Sigmoid colon (tissue), 7 donors: ENCODE measurements around the gene THEM5. TPM values are rescaled to one million over a fixed set of nuclear protein-coding genes. Genes with fewer than 3 reads are reported as not detected.

Source experiments
- DNase-seq: peaks from one replicate; pipeline ENCODE4 v3.0.0-alpha.2; 2019
- H3K27ac ChIP-seq, 4 donors: fragments of 200-600 bp; sonication (generic); one replicate each; pipeline ENCODE4 v1.5.1; 2016 to 2019; ENCODE audit warnings: mild to moderate bottlenecking in 1 of 4
- H3K27me3 ChIP-seq, 3 donors: fragments of 200-600 bp; sonication (generic); one replicate each; pipeline ENCODE4 v1.5.1; 2019; ENCODE audit warnings: mild to moderate bottlenecking in 1 of 3
- H3K36me3 ChIP-seq, 4 donors: fragments of 200-600 bp; sonication (generic); one replicate each; pipeline ENCODE4 v1.5.1; 2016 to 2019
- H3K4me1 ChIP-seq, 4 donors: fragments of 200-600 bp; sonication (generic); one replicate each; pipeline ENCODE4 v1.5.1; 2017 to 2019
- H3K4me3 ChIP-seq, 4 donors: fragments of 200-600 bp; sonication (generic); one replicate each; pipeline ENCODE4 v1.5.1; 2017 to 2019; ENCODE audit warnings: mild to moderate bottlenecking in 2 of 4, moderate library complexity in 1 of 4
- H3K9me3 ChIP-seq, 4 donors: fragments of 200-600 bp in 3 of 4; sonication (generic) in 3 of 4; one replicate each; pipeline versions ENCODE4 v1.5.1 to v1.6.1; 2013 to 2019
- EP300 ChIP-seq, 4 donors: sonication (generic); formaldehyde crosslinking; IDR thresholded peaks; one replicate each; pipeline ENCODE4 v1.6.1; 2017; ENCODE audit warnings: antibody characterized with exemption in 4 of 4
- POLR2A ChIP-seq, 2 donors: fragments of 450-650 bp; IDR thresholded peaks; one replicate each; pipeline ENCODE4 v1.6.1; 2016; ENCODE audit warnings: antibody characterized with exemption in 2 of 2, mild to moderate bottlenecking in 2 of 2, moderate library complexity in 2 of 2
- POLR2AphosphoS5 ChIP-seq, 4 donors: sonication (generic); formaldehyde crosslinking; IDR thresholded peaks; one replicate each; pipeline ENCODE4 v1.6.1; 2017; ENCODE audit warnings: antibody characterized with exemption in 4 of 4
- WGBS, 2 donors: extraction: QIAGEN DNeasy Blood & Tissue Kit; methylation state at CpG; one replicate each; pipeline ENCODE4 v1.1.7; 2013; 5-methylcytosine and 5-hydroxymethylcytosine counted together
- intact Hi-C: fragments of 100-400 bp; cut with DNase I; formaldehyde crosslinking; loops from one replicate; pipeline ENCODE4 v1.15.1; 2023
- polyA plus RNA-seq, 3 donors: library from polyadenylated mRNA; stranded (reverse); fragments of 200-250 nt; gene quantifications; one replicate each; pipeline ENCODE4 v1.2.3, GENCODE V29; 2013
- total RNA-seq, 4 donors: library from RNA; depleted of rRNA; stranded (reverse); fragments of >200 nt; gene quantifications; one replicate each; pipeline ENCODE4 v1.1.0, GENCODE V29; 2016
- TF ChIP-seq, protein P1 (sequence below), 4 experiments: fragments of 450-650 bp in 3 of 4; fragments of 200-600 bp in 1 of 4; IDR thresholded peaks; one replicate each; pipeline ENCODE4 v1.5.1; 2016 to 2019; ENCODE audit warnings: antibody characterized with exemption in 4 of 4, mild to moderate bottlenecking in 3 of 4, moderate library complexity in 2 of 4
- donor health status: healthy with polysubstance abuse.
- donor health status: Bipolar disorder and iron deficiency.
- donor health status: healthy.

The THEM5 gene
- total and polyA plus RNA-seq, 7 donors: not detected

DNA sequence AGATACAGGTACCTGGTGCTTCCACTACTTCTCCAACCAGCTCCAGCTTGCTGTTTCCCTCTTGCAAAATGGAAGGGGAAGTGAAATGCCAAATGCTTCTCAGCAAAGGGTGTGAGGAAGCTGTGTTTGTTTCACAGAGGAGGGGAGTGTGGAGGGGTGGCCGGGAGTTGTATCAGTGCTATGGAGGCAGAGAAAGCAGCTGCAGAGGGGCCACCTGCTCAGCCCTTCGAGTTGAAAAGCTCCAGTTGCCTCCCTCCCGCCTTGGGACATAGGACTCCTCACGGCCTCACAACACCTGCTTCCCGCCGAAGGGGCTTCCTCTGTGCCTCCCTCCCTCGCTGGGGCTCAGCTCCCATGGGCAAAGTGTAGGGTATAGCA, 36.2 kb downstream of the THEM5 start:
- TF ChIP-seq POLR2AphosphoS5 (IDR thresholded peaks at IDR 0.05): no peak
- no peak for TF ChIP-seq POLR2A (IDR thresholded peaks at IDR 0.05)
- TF ChIP-seq EP300 (IDR thresholded peaks at IDR 0.05): no peak
- TF ChIP-seq, protein P1, sequence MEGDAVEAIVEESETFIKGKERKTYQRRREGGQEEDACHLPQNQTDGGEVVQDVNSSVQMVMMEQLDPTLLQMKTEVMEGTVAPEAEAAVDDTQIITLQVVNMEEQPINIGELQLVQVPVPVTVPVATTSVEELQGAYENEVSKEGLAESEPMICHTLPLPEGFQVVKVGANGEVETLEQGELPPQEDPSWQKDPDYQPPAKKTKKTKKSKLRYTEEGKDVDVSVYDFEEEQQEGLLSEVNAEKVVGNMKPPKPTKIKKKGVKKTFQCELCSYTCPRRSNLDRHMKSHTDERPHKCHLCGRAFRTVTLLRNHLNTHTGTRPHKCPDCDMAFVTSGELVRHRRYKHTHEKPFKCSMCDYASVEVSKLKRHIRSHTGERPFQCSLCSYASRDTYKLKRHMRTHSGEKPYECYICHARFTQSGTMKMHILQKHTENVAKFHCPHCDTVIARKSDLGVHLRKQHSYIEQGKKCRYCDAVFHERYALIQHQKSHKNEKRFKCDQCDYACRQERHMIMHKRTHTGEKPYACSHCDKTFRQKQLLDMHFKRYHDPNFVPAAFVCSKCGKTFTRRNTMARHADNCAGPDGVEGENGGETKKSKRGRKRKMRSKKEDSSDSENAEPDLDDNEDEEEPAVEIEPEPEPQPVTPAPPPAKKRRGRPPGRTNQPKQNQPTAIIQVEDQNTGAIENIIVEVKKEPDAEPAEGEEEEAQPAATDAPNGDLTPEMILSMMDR (IDR thresholded peaks at IDR 0.05): no peak
- Histone ChIP-seq H3K4me1 (no peaks in the 10 kb centered on the region), H3K9me3 (no peaks in the 10 kb centered on the region), H3K36me3 (no peaks in the 10 kb centered on the region), H3K27ac (no peak overlapping the region), H3K4me3 (no peak overlapping the region), H3K27me3 (no peaks in the 10 kb centered on the region)
- intact Hi-C loops: no loop called here
- DNase-seq: no peak
- 65 to 78% methylated on average over 7 of the region's 7 CpGs for WGBS, 2 donors

DNA sequence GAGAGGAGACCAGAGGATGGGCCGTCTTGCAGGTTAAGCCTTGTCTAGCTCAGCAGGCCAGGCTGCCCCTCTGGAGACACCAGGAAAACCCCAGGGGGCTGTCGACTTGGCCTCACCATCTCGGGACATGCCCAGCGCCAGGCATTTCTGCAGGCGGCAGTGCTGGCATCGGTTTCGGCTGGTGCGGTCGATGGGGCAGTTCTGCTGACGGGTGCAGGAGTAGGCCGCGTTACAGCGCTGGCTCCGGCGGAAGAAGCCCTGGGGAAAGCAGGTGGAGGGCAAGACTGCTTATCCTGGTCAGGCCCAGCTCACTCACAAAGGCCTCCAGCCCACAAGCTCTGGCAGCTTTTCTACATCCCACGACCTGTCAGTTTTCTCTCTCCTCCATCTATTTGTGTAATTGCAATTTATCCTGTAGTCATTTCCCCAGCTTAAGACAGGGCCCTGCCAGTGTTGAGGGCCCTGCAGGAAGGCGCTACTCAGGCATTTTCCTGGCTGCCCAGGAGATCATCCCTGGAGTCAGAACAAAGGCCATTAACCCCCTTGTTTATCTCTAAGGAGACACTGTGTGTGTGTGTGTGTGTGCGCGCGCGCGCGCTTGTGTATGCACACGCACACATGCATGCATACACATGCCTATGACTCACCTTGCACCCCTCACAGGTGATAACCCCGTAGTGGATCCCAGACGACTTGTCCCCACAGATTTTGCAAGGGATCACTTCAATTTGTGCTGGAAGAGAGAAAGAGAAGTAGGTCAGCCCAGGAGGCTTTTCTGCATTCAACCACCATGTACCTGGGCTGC, 36.8 kb downstream of the THEM5 start:
- Histone ChIP-seq H3K27ac (no peak overlapping the region), H3K4me1 (no peaks in the 10 kb centered on the region), H3K4me3 (no peak overlapping the region), H3K27me3 (no peaks in the 10 kb centered on the region), H3K9me3 (no peaks in the 10 kb centered on the region), H3K36me3 (no peaks in the 10 kb centered on the region)
- no peak for DNase-seq
- no peak for TF ChIP-seq EP300 (IDR thresholded peaks at IDR 0.05)
- TF ChIP-seq, protein P1 (IDR thresholded peaks at IDR 0.05): no peak
- no peak for TF ChIP-seq POLR2AphosphoS5 (IDR thresholded peaks at IDR 0.05)
- no peak for TF ChIP-seq POLR2A (IDR thresholded peaks at IDR 0.05)
- WGBS, 2 donors: 82 to 85% methylated on average over 26 of the region's 26 CpGs
- intact Hi-C loops: no loop called here

DNA sequence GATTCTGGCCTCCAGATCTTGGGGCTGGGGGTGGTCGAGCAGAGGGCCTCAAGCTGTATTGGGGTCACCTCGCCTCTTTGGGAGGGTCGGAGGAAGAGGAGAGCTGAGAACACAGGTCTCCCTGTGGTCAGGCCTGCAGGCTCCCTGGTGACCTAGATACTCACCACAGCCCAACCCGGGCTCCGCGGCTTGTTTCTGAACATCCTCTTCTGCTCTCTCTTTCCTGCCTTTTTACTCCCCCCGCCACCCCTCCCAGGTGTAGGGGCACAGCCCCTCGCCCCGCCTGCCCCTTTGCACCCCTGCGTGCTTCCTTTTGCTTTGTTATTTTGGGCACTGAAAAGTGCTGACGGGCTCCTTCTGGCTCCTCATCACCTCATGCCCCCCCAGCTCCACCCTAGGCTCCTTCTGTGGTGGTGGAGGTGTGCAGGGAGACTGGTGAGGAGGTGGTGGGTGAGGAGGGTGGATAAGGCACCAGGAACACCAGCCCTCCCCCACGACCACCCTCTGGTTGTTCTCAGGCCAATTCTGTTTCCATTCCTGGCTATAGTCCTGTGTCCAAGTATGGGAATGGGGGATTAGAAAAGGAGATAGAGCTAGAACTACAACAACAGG, 37.7 kb downstream of the THEM5 start:
- no peak for DNase-seq
- WGBS, 2 donors: 43 to 85% methylated on average over 12 of the region's 12 CpGs
- Histone ChIP-seq H3K4me3 (no peak overlapping the region), H3K9me3 (no peaks in the 10 kb centered on the region), H3K4me1 (no peaks in the 10 kb centered on the region), H3K36me3 (no peaks in the 10 kb centered on the region), H3K27me3 (no peaks in the 10 kb centered on the region), H3K27ac (no peak overlapping the region)
- no peak for TF ChIP-seq EP300 (IDR thresholded peaks at IDR 0.05)
- no peak for TF ChIP-seq POLR2A (IDR thresholded peaks at IDR 0.05)
- TF ChIP-seq POLR2AphosphoS5 (IDR thresholded peaks at IDR 0.05): no peak
- TF ChIP-seq, protein P1 (IDR thresholded peaks at IDR 0.05): no peak
- intact Hi-C loops: no loop called here

DNA sequence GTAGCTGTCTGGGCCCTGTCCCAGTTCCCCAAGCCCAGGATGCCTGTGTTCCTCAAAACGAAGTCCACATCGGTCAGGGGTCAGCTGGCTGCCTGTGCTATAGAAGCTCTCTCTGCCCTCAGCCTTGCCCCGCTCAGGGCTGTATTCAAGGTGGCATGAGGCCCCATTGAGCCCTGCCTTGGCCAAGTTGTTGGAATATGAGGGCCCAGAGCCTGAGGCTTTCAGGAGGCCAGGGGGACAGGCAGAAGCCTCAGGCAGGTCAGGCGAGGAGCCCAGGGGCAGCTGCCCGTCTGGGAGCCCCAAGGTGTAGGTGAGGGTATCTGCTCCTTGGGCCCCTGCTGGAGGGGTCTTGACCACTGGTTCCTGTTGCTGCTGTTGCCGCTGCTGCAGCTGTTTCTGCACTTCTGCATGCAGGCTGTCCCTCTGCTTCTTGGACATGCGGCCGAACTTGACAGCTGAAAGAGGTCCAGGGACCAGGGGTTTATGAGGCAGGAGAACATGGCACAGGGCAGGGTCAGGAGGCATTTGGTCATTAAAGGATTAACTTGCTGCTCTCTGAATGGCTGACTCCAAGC, 38.5 kb downstream of the THEM5 start:
- Histone ChIP-seq H3K4me1 (no peaks in the 10 kb centered on the region), H3K9me3 (no peaks in the 10 kb centered on the region), H3K27me3 (no peaks in the 10 kb centered on the region), H3K36me3 (no peaks in the 10 kb centered on the region), H3K27ac (no peak overlapping the region), H3K4me3 (no peak overlapping the region)
- 86 to 89% methylated on average over 8 of the region's 8 CpGs for WGBS, 2 donors
- no peak for DNase-seq
- TF ChIP-seq POLR2AphosphoS5 (IDR thresholded peaks at IDR 0.05) (no peak), EP300 (IDR thresholded peaks at IDR 0.05) (no peak), POLR2A (IDR thresholded peaks at IDR 0.05) (no peak)
- TF ChIP-seq, protein P1 (IDR thresholded peaks at IDR 0.05): no peak
- intact Hi-C loops: no loop called here
